HCT116 (cell line): ENCODE results near the gene EMP1. TPM values are rescaled to one million over a fixed set of nuclear protein-coding genes. Genes with fewer than 3 reads are reported as not detected.

Experiments used
- ATAC-seq: fragments of 200-7000 bp; cut with Tn5 transposase; 2 replicates; pipeline ENCODE4 v1.9.1; 2020; ENCODE audit warnings: mild to moderate bottlenecking, moderate library complexity
- BruUV-seq: library from RNA; stranded (reverse); fragments of 400-500 nt; replicated peaks from 2 replicates; lab custom pipeline; 2021; lab: Mats Ljungman, UMichigan
- CTCF ChIA-PET: fragments of 300-600 bp; sonication (Branson Sonifier 250); formaldehyde crosslinking; loops from one replicate; lab custom pipeline; 2021; ENCODE audit warnings: antibody characterized with exemption; lab: Charles Lee
- POLR2A ChIA-PET: fragments of 300-600, 350-600 bp; sonication (Branson Sonifier 250); formaldehyde crosslinking; loops from one replicate; lab custom pipeline; 2021; ENCODE audit warnings: antibody characterized with exemption; lab: Charles Lee
- RAD21 ChIA-PET, 2 experiments: fragments of 300-600 bp; sonication (Branson Sonifier 250); formaldehyde crosslinking; loops; one replicate each; lab custom pipeline; 2023; ENCODE audit warnings: low total read pairs in 2 of 2; ENCODE audit not compliant: uncharacterized antibody in 2 of 2, unreplicated experiment in 2 of 2, low non-redundant PET in 1 of 2; lab: Charles Lee
- DNase-seq: peaks from one replicate; pipeline ENCODE4 v3.0.0-alpha.2; 2010; ENCODE audit warnings: low read depth, low spot score
- H2AFZ ChIP-seq: fragments of 200-600 bp; shearing (Covaris generic), sonication (generic); 2 replicates; pipeline ENCODE4 v1.6.1; 2017; ENCODE audit warnings: low read depth, mixed run types, mixed read lengths, antibody characterized with exemption, low read length; ENCODE audit not compliant: poor library complexity, severe bottlenecking
- H3K27ac ChIP-seq: 2 replicates; pipeline ENCODE4 v1.5.1; 2012; ENCODE audit warnings: low read depth, low read length
- H3K27me3 ChIP-seq: fragments of 200-600 bp; sonication (generic); 2 replicates; pipeline ENCODE4 v1.6.1; 2016; ENCODE audit warnings: mixed run types, low read length, mixed read lengths; ENCODE audit not compliant: insufficient read depth
- H3K36me3 ChIP-seq, 2 experiments: fragments of 200-500 bp in 1 of 2; fragments of 200-600 bp in 1 of 2; sonication (Bioruptor generic) in 1 of 2; sonication (generic) in 1 of 2; 2 replicates each; pipeline versions ENCODE4 v1.5.1 to v1.6.1; 2014 to 2016; ENCODE audit warnings: low read length in 2 of 2, inconsistent platforms in 1 of 2, mixed read lengths in 1 of 2, mixed run types in 1 of 2; ENCODE audit not compliant: insufficient read depth in 2 of 2, control insufficient read depth in 1 of 2
- H3K4me1 ChIP-seq, 2 experiments: fragments of 200-600 bp in 1 of 2; sonication (generic) in 1 of 2; 2 replicates each; pipeline versions ENCODE4 v1.5.1 to v1.6.1; 2012 to 2017; ENCODE audit warnings: low read length in 2 of 2, inconsistent platforms in 1 of 2, mild to moderate bottlenecking in 1 of 2, mixed read lengths in 1 of 2, mixed run types in 1 of 2, moderate library complexity in 1 of 2; ENCODE audit not compliant: insufficient read depth in 2 of 2, control insufficient read depth in 1 of 2
- H3K4me2 ChIP-seq: fragments of 200-600 bp; sonication (generic); 2 replicates; pipeline ENCODE4 v1.6.1; 2017; ENCODE audit warnings: mixed run types, low read length, mixed read lengths
- H3K4me3 ChIP-seq, 2 experiments: fragments of 200-600 bp in 1 of 2; sonication (generic) in 1 of 2; replicated peaks in 1 of 2; 2 replicates each; pipeline ENCODE4 v1.5.1; 2011 to 2016; ENCODE audit warnings: low read length in 2 of 2, control low read depth in 1 of 2, low read depth in 1 of 2, mild to moderate bottlenecking in 1 of 2, mixed read lengths in 1 of 2, mixed run types in 1 of 2
- H3K79me2 ChIP-seq: fragments of 200-600 bp; sonication (generic); 2 replicates; pipeline ENCODE4 v1.6.1; 2017; ENCODE audit warnings: mild to moderate bottlenecking, mixed run types, low read length, moderate library complexity, mixed read lengths; ENCODE audit not compliant: insufficient read depth
- H3K9ac ChIP-seq: fragments of 200-600 bp; sonication (generic); 2 replicates; pipeline ENCODE4 v1.6.1; 2016; ENCODE audit warnings: low read length, mixed read lengths
- H3K9me2 ChIP-seq: fragments of 200-600 bp; sonication (generic), shearing (Covaris generic); 2 replicates; pipeline ENCODE4 v1.6.1; 2017; ENCODE audit warnings: mixed run types, mild to moderate bottlenecking, moderate library complexity; ENCODE audit not compliant: insufficient read depth
- H3K9me3 ChIP-seq, 2 experiments: fragments of 200-500 bp in 1 of 2; fragments of 200-600 bp in 1 of 2; sonication (Bioruptor generic) in 1 of 2; sonication (generic) in 1 of 2; 2 replicates each; pipeline ENCODE4 v1.6.1; 2014 to 2017; ENCODE audit warnings: low read length in 2 of 2, mixed read lengths in 2 of 2, inconsistent platforms in 1 of 2, low read depth in 1 of 2, mild to moderate bottlenecking in 1 of 2, mixed run types in 1 of 2, moderate library complexity in 1 of 2; ENCODE audit not compliant: control insufficient read depth in 1 of 2, insufficient read depth in 1 of 2
- H4K20me1 ChIP-seq: fragments of 200-600 bp; sonication (generic), shearing (Covaris generic); 2 replicates; pipeline ENCODE4 v1.6.1; 2017; ENCODE audit warnings: mixed run types, mild to moderate bottlenecking, moderate library complexity; ENCODE audit not compliant: insufficient read depth
- ELF1 ChIP-seq: IDR thresholded peaks from 2 replicates; pipeline ENCODE4 v1.6.1; 2012; ENCODE audit warnings: low read depth, borderline replicate concordance
- SIN3A ChIP-seq: IDR thresholded peaks from 2 replicates; pipeline ENCODE4 v1.6.1; 2012; ENCODE audit warnings: low read depth
- TCF7L2 ChIP-seq: IDR thresholded peaks from 2 replicates; pipeline ENCODE4 v1.7.0; 2011; ENCODE audit warnings: borderline replicate concordance, inconsistent platforms; ENCODE audit not compliant: insufficient read depth, insufficient read length; ENCODE audit errors: extremely low read depth
- YY1 ChIP-seq: IDR thresholded peaks from 2 replicates; pipeline ENCODE4 v1.6.1; 2011; ENCODE audit warnings: low read length, low read depth, moderate library complexity, mild to moderate bottlenecking; ENCODE audit not compliant: insufficient replicate concordance; ENCODE audit errors: extremely low read depth
- ZFX ChIP-seq: fragments of 450-650 bp; IDR thresholded peaks from 2 replicates; pipeline ENCODE4 v1.6.1; 2017
- ZNF274 ChIP-seq: fragments of 200-500 bp; sonication (Bioruptor generic); IDR thresholded peaks from 2 replicates; pipeline ENCODE4 v1.6.1; 2014; ENCODE audit warnings: mild to moderate bottlenecking, low read depth, low read length, inconsistent platforms
- intact Hi-C: fragments of 100-400 bp; cut with micrococcal nuclease; formaldehyde crosslinking; loops from 2 replicates; pipeline ENCODE4 v1.10.0; 2022
- total RNA-seq: library from RNA; stranded (reverse); gene quantifications from one replicate; pipeline ENCODE4 v1.2.1, GENCODE V29; 2021; ENCODE audit not compliant: unreplicated experiment
- TF ChIP-seq, protein P1 (sequence below): IDR thresholded peaks from 2 replicates; pipeline ENCODE4 v1.6.1; 2012; ENCODE audit warnings: low read depth
- TF ChIP-seq, protein P2 (sequence below): IDR thresholded peaks from 2 replicates; pipeline ENCODE4 v1.6.1; 2012
- TF ChIP-seq, protein P3 (sequence below), 3 experiments: fragments of 200-600 bp in 1 of 3; sonication (generic) in 1 of 3; IDR thresholded peaks in 2 of 3; conservative IDR thresholded peaks in 1 of 3; 2 replicates each; pipeline ENCODE4 v1.5.1; 2012 to 2017; ENCODE audit warnings: low read depth in 2 of 3, low read length in 2 of 3, antibody characterized with exemption in 1 of 3, borderline replicate concordance in 1 of 3, control low read depth in 1 of 3, mild to moderate bottlenecking in 1 of 3, mixed read lengths in 1 of 3, mixed run types in 1 of 3, moderate library complexity in 1 of 3; ENCODE audit not compliant: insufficient read depth in 1 of 3

EMP1 gene
- total RNA-seq, 1 experiment from 2014 or later = 110 TPM

GRCh38 chr12:13200841-13201240 is 4.3 kb downstream of the EMP1 start:
- CTCF ChIA-PET = interaction anchor here (0.8 to 1.8 kb wide), 3 partner anchors 9 to 215 kb away, joined by 3 to 5 read pairs (median 3); no protein-coding TSS in a partner anchor
- Histone ChIP-seq H3K9me2 (no peaks in the 10 kb centered on the region), H3K27ac (no peak overlapping the region), H3K36me3 (peaks cover 0 to 11% of the 10 kb centered on the region in 2 experiments; a peak in 1 of 4 replicates), H3K9me3 (no peaks in the 10 kb centered on the region), H3K27me3 (no peaks in the 10 kb centered on the region), H3K4me3 (no peak overlapping the region), H3K9ac (peak overlapping the region; percentile 23; the same call in 1 of the 2 replicates), H3K79me2 (peaks cover 91% of the 10 kb centered on the region), H2AFZ (no peak overlapping the region), H3K4me1 (peaks cover 58 to 96% of the 10 kb centered on the region in 2 experiments), H4K20me1 (no peaks in the 10 kb centered on the region), H3K4me2 (peak overlapping the region; percentile 8; the same call in 1 of the 2 replicates)
- ATAC-seq (no peak), DNase-seq (no peak)
- RAD21 ChIA-PET = interaction anchor here (1.6 kb wide), 2 partner anchors 100 to 102 kb away, joined by 3 to 4 read pairs; no protein-coding TSS in a partner anchor
- intact Hi-C loops = loop anchor here (10.0 kb wide), 1 partner anchor 396 kb away; no protein-coding TSS in a partner anchor
- no TSS peak for BruUV-seq
- TF ChIP-seq YY1 = no peak
- TF ChIP-seq SIN3A = no peak
- no peak for TF ChIP-seq ZNF274
- TF ChIP-seq, protein P1, sequence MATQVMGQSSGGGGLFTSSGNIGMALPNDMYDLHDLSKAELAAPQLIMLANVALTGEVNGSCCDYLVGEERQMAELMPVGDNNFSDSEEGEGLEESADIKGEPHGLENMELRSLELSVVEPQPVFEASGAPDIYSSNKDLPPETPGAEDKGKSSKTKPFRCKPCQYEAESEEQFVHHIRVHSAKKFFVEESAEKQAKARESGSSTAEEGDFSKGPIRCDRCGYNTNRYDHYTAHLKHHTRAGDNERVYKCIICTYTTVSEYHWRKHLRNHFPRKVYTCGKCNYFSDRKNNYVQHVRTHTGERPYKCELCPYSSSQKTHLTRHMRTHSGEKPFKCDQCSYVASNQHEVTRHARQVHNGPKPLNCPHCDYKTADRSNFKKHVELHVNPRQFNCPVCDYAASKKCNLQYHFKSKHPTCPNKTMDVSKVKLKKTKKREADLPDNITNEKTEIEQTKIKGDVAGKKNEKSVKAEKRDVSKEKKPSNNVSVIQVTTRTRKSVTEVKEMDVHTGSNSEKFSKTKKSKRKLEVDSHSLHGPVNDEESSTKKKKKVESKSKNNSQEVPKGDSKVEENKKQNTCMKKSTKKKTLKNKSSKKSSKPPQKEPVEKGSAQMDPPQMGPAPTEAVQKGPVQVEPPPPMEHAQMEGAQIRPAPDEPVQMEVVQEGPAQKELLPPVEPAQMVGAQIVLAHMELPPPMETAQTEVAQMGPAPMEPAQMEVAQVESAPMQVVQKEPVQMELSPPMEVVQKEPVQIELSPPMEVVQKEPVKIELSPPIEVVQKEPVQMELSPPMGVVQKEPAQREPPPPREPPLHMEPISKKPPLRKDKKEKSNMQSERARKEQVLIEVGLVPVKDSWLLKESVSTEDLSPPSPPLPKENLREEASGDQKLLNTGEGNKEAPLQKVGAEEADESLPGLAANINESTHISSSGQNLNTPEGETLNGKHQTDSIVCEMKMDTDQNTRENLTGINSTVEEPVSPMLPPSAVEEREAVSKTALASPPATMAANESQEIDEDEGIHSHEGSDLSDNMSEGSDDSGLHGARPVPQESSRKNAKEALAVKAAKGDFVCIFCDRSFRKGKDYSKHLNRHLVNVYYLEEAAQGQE = no peak
- no peak for TF ChIP-seq ZFX
- TF ChIP-seq ELF1 = no peak
- TF ChIP-seq, protein P2, sequence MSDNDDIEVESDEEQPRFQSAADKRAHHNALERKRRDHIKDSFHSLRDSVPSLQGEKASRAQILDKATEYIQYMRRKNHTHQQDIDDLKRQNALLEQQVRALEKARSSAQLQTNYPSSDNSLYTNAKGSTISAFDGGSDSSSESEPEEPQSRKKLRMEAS = no peak
- TF ChIP-seq TCF7L2 = no peak
- TF ChIP-seq, protein P3, sequence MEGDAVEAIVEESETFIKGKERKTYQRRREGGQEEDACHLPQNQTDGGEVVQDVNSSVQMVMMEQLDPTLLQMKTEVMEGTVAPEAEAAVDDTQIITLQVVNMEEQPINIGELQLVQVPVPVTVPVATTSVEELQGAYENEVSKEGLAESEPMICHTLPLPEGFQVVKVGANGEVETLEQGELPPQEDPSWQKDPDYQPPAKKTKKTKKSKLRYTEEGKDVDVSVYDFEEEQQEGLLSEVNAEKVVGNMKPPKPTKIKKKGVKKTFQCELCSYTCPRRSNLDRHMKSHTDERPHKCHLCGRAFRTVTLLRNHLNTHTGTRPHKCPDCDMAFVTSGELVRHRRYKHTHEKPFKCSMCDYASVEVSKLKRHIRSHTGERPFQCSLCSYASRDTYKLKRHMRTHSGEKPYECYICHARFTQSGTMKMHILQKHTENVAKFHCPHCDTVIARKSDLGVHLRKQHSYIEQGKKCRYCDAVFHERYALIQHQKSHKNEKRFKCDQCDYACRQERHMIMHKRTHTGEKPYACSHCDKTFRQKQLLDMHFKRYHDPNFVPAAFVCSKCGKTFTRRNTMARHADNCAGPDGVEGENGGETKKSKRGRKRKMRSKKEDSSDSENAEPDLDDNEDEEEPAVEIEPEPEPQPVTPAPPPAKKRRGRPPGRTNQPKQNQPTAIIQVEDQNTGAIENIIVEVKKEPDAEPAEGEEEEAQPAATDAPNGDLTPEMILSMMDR (IDR thresholded peaks at IDR 0.05 in 2 of 3, conservative IDR thresholded peaks at IDR 0.05 in 1 of 3; ENCODE audit: borderline replicate concordance in 1 of 3, insufficient read depth in 1 of 3, low read depth in 2 of 3, low read length in 2 of 3) = no peak
- POLR2A ChIA-PET = interaction anchor here (1.3 to 1.5 kb wide), 2 partner anchors 21 to 102 kb away, joined by 3 read pairs; no protein-coding TSS in a partner anchor
